GM12878 (cell line): ENCODE data around the gene OR2A42.
"Not testable (repeated sequence)": the region's sequence is repeated elsewhere in the genome, so short reads cannot be mapped to it uniquely, and the experiment has no call there.

Source experiments
- CREB1 ChIP-seq: IDR thresholded peaks from 2 replicates; pipeline ENCODE4 v1.6.1; 2012; ENCODE audit warnings: low read depth, mild to moderate bottlenecking, inconsistent platforms
- EZH2 ChIP-seq: IDR thresholded peaks from 2 replicates; pipeline ENCODE4 v1.6.1; 2012; ENCODE audit warnings: low read depth, mild to moderate bottlenecking, control low read depth, inconsistent platforms, low read length, borderline replicate concordance; ENCODE audit not compliant: control insufficient read depth
- FOS ChIP-seq: IDR thresholded peaks from 3 replicates; pipeline ENCODE4 v1.6.1; 2011; ENCODE audit warnings: borderline replicate concordance; ENCODE audit not compliant: insufficient read length; ENCODE audit errors: extremely low read depth
- JUND ChIP-seq: IDR thresholded peaks from 2 replicates; pipeline ENCODE4 v1.6.1; 2012; ENCODE audit warnings: low read depth, mild to moderate bottlenecking, low read length, improper control_type of control experiment, moderate library complexity
- TCF7 ChIP-seq: IDR thresholded peaks from 2 replicates; pipeline ENCODE4 v1.6.1; 2014; ENCODE audit warnings: antibody characterized with exemption, borderline replicate concordance
- USF1 ChIP-seq: IDR thresholded peaks from 2 replicates; pipeline ENCODE4 v1.6.1; 2011; ENCODE audit warnings: borderline replicate concordance, low read depth, mild to moderate bottlenecking, moderate library complexity, mixed read lengths, low read length; ENCODE audit not compliant: insufficient read depth; ENCODE audit errors: extremely low read length
- ZBTB4 ChIP-seq: fragments of 450-650 bp; formaldehyde crosslinking; IDR thresholded peaks from 2 replicates; pipeline ENCODE4 v1.4.0; 2022; ENCODE audit warnings: mild to moderate bottlenecking, moderate library complexity

DNA sequence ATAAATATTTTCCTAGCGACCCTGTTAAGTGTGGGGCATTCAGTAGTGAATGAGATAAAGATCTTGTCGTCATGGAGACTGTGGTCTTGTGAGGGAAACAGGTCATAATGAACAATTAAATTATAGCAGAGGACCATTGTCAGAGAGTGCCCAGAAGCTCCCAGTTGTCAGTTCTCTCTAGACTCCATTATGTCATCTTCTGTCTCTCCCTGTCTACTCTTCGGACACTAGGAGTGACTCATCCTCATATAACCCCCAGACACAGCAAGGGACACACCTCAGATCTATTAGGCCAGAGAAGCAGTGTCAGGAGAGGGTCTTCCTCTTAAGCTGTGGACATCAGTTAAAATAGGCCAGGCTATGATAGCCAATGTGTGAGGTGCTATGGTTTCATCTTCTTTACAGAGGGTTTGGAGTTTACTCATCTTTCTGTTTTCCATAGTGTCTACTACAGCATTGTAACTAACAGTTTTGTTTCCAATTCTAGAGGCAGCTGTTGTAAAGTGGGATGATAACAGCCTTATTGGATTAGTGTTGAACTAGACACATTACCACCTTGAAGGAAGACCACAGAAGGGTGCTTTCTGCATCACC lies 50.7 kb downstream of the OR2A42 start:
- not testable (repeated sequence) for TF ChIP-seq ZBTB4, EZH2, CREB1, FOS, USF1, JUND, TCF7
